Activated CD4-positive, alpha-beta T cell treated with anti-CD3 and anti-CD28 coated beads, Interleukin-2, amount 10 ng/mL, durations not matched to agents 24 days and 14 days (primary cell): ENCODE results near the gene TM7SF3. TPM values are rescaled to one million over a fixed set of nuclear protein-coding genes. Genes with fewer than 3 reads are reported as not detected.

Source experiments
- DNase-seq: peaks from one replicate; pipeline ENCODE4 v3.0.0; 2022
- H3K27ac Mint-ChIP-seq: one replicate; pipeline ENCODE4 v1.8.0; 2022; ENCODE audit warnings: mild to moderate bottlenecking, mixed read lengths
- H3K27me3 Mint-ChIP-seq: one replicate; pipeline ENCODE4 v1.8.0; 2022; ENCODE audit warnings: mixed read lengths
- H3K36me3 Mint-ChIP-seq: one replicate; pipeline ENCODE4 v1.8.0; 2022; ENCODE audit warnings: low read depth, mild to moderate bottlenecking, mixed read lengths
- H3K4me1 Mint-ChIP-seq: one replicate; pipeline ENCODE4 v1.8.0; 2021; ENCODE audit warnings: mixed read lengths
- H3K4me3 Mint-ChIP-seq: one replicate; pipeline ENCODE4 v1.8.0; 2022; ENCODE audit warnings: mild to moderate bottlenecking, moderate library complexity, mixed read lengths
- H3K9me3 Mint-ChIP-seq: one replicate; pipeline ENCODE4 v1.8.0; 2021; ENCODE audit warnings: mixed read lengths
- intact Hi-C: fragments of 100-400 bp; cut with micrococcal nuclease; formaldehyde crosslinking; loops from one replicate; pipeline ENCODE4 v1.15.1; 2023
- total RNA-seq: library from RNA; stranded (reverse); gene quantifications from 2 replicates; pipeline ENCODE4 v1.2.3, GENCODE V29; 2022

The TM7SF3 gene
- total RNA-seq, 1 donor from 2014 or later, result 44.0 TPM

- Mint-ChIP-seq H3K27me3 (no peaks in the 10 kb centered on the region), H3K4me3 (peak overlapping the region; percentile 94), H3K27ac (peak overlapping the region; percentile 30), H3K36me3 (peaks cover 19% of the 10 kb centered on the region), H3K9me3 (no peaks in the 10 kb centered on the region), H3K4me1 (peaks cover 55% of the 10 kb centered on the region)
- no peak for DNase-seq
- intact Hi-C loops, result loop anchor here (2.0 to 10.0 kb wide), 3 partner anchors 391 to 818 kb away; partner anchors contain the start of gene PPFIBP1
Observed at GRCh38 chr12:26939953-26940352, 74.2 kb downstream of the TM7SF3 start.

- peak overlapping the region; percentile 94 for H3K4me3 Mint-ChIP-seq
- no peaks in the 10 kb centered on the region for H3K9me3 Mint-ChIP-seq
- intact Hi-C loops, result loop anchor here (2.0 to 10.0 kb wide), 3 partner anchors 391 to 817 kb away; partner anchors contain the start of gene PPFIBP1
- DNase-seq, result peak; percentile 61
- H3K4me1 Mint-ChIP-seq, result peaks cover 59% of the 10 kb centered on the region
- peak overlapping the region; percentile 89 for H3K27ac Mint-ChIP-seq
- H3K36me3 Mint-ChIP-seq, result peaks cover 24% of the 10 kb centered on the region
- H3K27me3 Mint-ChIP-seq, result no peaks in the 10 kb centered on the region
Observed at GRCh38 chr12:26939192-26939832, 74.9 kb downstream of the TM7SF3 start.

- Mint-ChIP-seq H3K27ac (peak overlapping the region; percentile 97), H3K4me1 (peaks cover 56% of the 10 kb centered on the region), H3K4me3 (peak overlapping the region; percentile 94), H3K27me3 (no peaks in the 10 kb centered on the region), H3K36me3 (peaks cover 22% of the 10 kb centered on the region), H3K9me3 (no peaks in the 10 kb centered on the region)
- intact Hi-C loops, result loop anchor here (1.0 to 10.0 kb wide), 9 partner anchors 34 to 816 kb away; partner anchors contain the start of genes MED21, MRPS35, PPFIBP1 and STK38L
- DNase-seq, result no peak
Observed at GRCh38 chr12:26938701-26939062, 75.5 kb downstream of the TM7SF3 start.

- Mint-ChIP-seq H3K9me3 (no peaks in the 10 kb centered on the region), H3K4me1 (peaks cover 55% of the 10 kb centered on the region), H3K36me3 (peaks cover 22% of the 10 kb centered on the region), H3K27me3 (no peaks in the 10 kb centered on the region), H3K4me3 (peak within 1 kb of the TSS; percentile 94), H3K27ac (peak within 1 kb of the TSS; percentile 97)
- intact Hi-C loops, result loop anchor here (1.0 to 10.0 kb wide), 9 partner anchors 34 to 816 kb away; partner anchors contain the start of genes MED21, MRPS35, PPFIBP1 and STK38L
- DNase-seq, result peak; percentile 99
Observed at GRCh38 chr12:26937863-26938700, 76.1 kb downstream of the TM7SF3 start, which contains the start of the genes FGFR1OP2 and INTS13. FGFR1OP2 (plus strand) TSS chr12:26938470; CDS start chr12:26954159, 15,689 bp downstream. INTS13 (minus strand) TSS chr12:26937981; CDS start chr12:26936803, 1,178 bp downstream.

- H3K36me3 Mint-ChIP-seq, result peaks cover 27% of the 10 kb centered on the region
- peak overlapping the region; percentile 94 for H3K4me3 Mint-ChIP-seq
- intact Hi-C loops, result loop anchor here (5.0 to 10.0 kb wide), 2 partner anchors 587 to 815 kb away; partner anchors contain the start of gene PPFIBP1
- peak overlapping the region; percentile 97 for H3K27ac Mint-ChIP-seq
- H3K9me3 Mint-ChIP-seq, result no peaks in the 10 kb centered on the region
- no peak for DNase-seq
- H3K4me1 Mint-ChIP-seq, result peaks cover 56% of the 10 kb centered on the region
- no peaks in the 10 kb centered on the region for H3K27me3 Mint-ChIP-seq
Observed at GRCh38 chr12:26937443-26937862, 76.7 kb downstream of the TM7SF3 start.

GRCh38 chr12:26936559-26937442 lies 77.4 kb downstream of the TM7SF3 start:
- peak overlapping the region; percentile 97 for H3K27ac Mint-ChIP-seq
- no peaks in the 10 kb centered on the region for H3K27me3 Mint-ChIP-seq
- intact Hi-C loops, result loop anchor here (5.0 to 10.0 kb wide), 2 partner anchors 588 to 814 kb away; partner anchors contain the start of gene PPFIBP1
- no peaks in the 10 kb centered on the region for H3K9me3 Mint-ChIP-seq
- peaks cover 56% of the 10 kb centered on the region for H3K4me1 Mint-ChIP-seq
- peak; percentile 76 for DNase-seq
- H3K36me3 Mint-ChIP-seq, result peaks cover 32% of the 10 kb centered on the region
- peak overlapping the region; percentile 94 for H3K4me3 Mint-ChIP-seq

GRCh38 chr12:26935636-26936378 lies 78.4 kb downstream of the TM7SF3 start:
- DNase-seq, result peak; percentile 70
- Mint-ChIP-seq H3K4me3 (peak overlapping the region; percentile 94), H3K27ac (peak overlapping the region; percentile 54), H3K9me3 (no peaks in the 10 kb centered on the region), H3K36me3 (peaks cover 35% of the 10 kb centered on the region), H3K27me3 (no peaks in the 10 kb centered on the region), H3K4me1 (peaks cover 55% of the 10 kb centered on the region)
- intact Hi-C loops, result loop anchor here (2.0 to 10.0 kb wide), 3 partner anchors 69 to 814 kb away; partner anchors contain the start of gene PPFIBP1

GRCh38 chr12:26929590-26929989 lies 84.6 kb downstream of the TM7SF3 start:
- DNase-seq, result no peak
- Mint-ChIP-seq H3K4me3 (no peak overlapping the region), H3K36me3 (peaks cover 61% of the 10 kb centered on the region), H3K4me1 (peaks cover 33% of the 10 kb centered on the region), H3K27me3 (no peaks in the 10 kb centered on the region), H3K27ac (no peak overlapping the region), H3K9me3 (no peaks in the 10 kb centered on the region)
- intact Hi-C loops, result no loop called here

GRCh38 chr12:26928661-26929060 lies 85.5 kb downstream of the TM7SF3 start:
- Mint-ChIP-seq H3K9me3 (no peaks in the 10 kb centered on the region), H3K36me3 (peaks cover 58% of the 10 kb centered on the region), H3K4me1 (peaks cover 27% of the 10 kb centered on the region), H3K4me3 (no peak overlapping the region), H3K27me3 (no peaks in the 10 kb centered on the region), H3K27ac (no peak overlapping the region)
- intact Hi-C loops, result no loop called here
- DNase-seq, result no peak

Other genes starting within 250 kb of the TM7SF3 start
- 46.0 and 46.2 TPM in 2 replicates for gene ITPR2, start 181.2 kb downstream of the TM7SF3 start, total RNA-seq
- 49.7 and 51.3 TPM in 2 replicates for gene INTS13, start 76.4 kb downstream of the TM7SF3 start, total RNA-seq
- 45.7 and 46.7 TPM in 2 replicates for gene FGFR1OP2, start 75.9 kb downstream of the TM7SF3 start, total RNA-seq
- 29.5 and 31.9 TPM in 2 replicates for gene MED21, start 8.2 kb upstream of the TM7SF3 start, total RNA-seq
- gene C12orf71, start 68.2 kb upstream of the TM7SF3 start, total RNA-seq, result not detected in 2 replicates
- gene STK38L, start 229.9 kb upstream of the TM7SF3 start, total RNA-seq, result 22.8 and 23.0 TPM in 2 replicates